H1 (cell line): ENCODE data around the gene PDYN. TPM values are rescaled to one million over a fixed set of nuclear protein-coding genes. Genes with fewer than 3 reads are reported as not detected.

ENCODE experiments used
- KDM4A ChIP-seq: IDR thresholded peaks from one replicate; pipeline ENCODE4 v1.7.1; 2012; ENCODE audit warnings: low read depth, mild to moderate bottlenecking, moderate library complexity, low read length, inconsistent platforms; ENCODE audit not compliant: severe bottlenecking
- POLR2AphosphoS5 ChIP-seq: IDR thresholded peaks from 2 replicates; pipeline ENCODE4 v1.6.1; 2011; ENCODE audit warnings: low read depth, low read length
- RAD21 ChIP-seq, 2 experiments: IDR thresholded peaks in 1 of 2; conservative IDR thresholded peaks in 1 of 2; 2 replicates each; pipeline ENCODE4 v1.6.1; 2011; ENCODE audit warnings: low read depth in 2 of 2, low read length in 2 of 2, improper control_type of control experiment in 1 of 2, inconsistent platforms in 1 of 2, mild to moderate bottlenecking in 1 of 2, moderate library complexity in 1 of 2
- SRF ChIP-seq: IDR thresholded peaks from 2 replicates; pipeline ENCODE4 v1.6.1; 2011; ENCODE audit warnings: mild to moderate bottlenecking, low read depth, low read length, moderate library complexity
- SUZ12 ChIP-seq: fragments of 200-600 bp; sonication (generic); IDR thresholded peaks from 2 replicates; pipeline ENCODE4 v1.6.1; 2012; ENCODE audit warnings: mild to moderate bottlenecking, inconsistent platforms, low read length, moderate library complexity, mixed read lengths
- YY1 ChIP-seq: IDR thresholded peaks from 2 replicates; pipeline ENCODE4 v1.6.1; 2011; ENCODE audit warnings: low read depth, mild to moderate bottlenecking, low read length
- polyA plus RNA-seq, 7 experiments: library from polyadenylated mRNA; depleted of rRNA in 3 of 7; stranded (reverse) in 5 of 7; unstranded in 2 of 7; fragments of >200 nt in 5 of 7; fragments of 200-250 nt in 2 of 7; gene quantifications; 1 replicate in 5 of 7; 2 replicates in 1 of 7; 4 replicates in 1 of 7; pipeline versions ENCODE4 v1.2.1 to v1.2.3, GENCODE V29; 2011 to 2013; ENCODE audit warnings: missing spikeins in 2 of 7, mixed read lengths in 2 of 7
- total RNA-seq: library from RNA; stranded (reverse); fragmentation: NEBNext Ultra II Directional; extraction: Animal tissue kit (Norgen Biotek cat#: 25700); gene quantifications from 2 replicates; pipeline ENCODE4 v1.2.1, GENCODE V29; 2021
- TF ChIP-seq, protein P1 (sequence below): fragments of 300-600 bp; sonication (generic); IDR thresholded peaks from 2 replicates; pipeline ENCODE4 v1.7.1; 2012; ENCODE audit warnings: low read length, moderate library complexity, mild to moderate bottlenecking, inconsistent platforms; ENCODE audit not compliant: insufficient replicate concordance
- TF ChIP-seq, protein P2 (sequence below): IDR thresholded peaks from 2 replicates; pipeline ENCODE4 v1.6.1; 2012; ENCODE audit warnings: inconsistent platforms
- TF ChIP-seq, protein P3 (sequence below): IDR thresholded peaks from 2 replicates; pipeline ENCODE4 v1.6.1; 2012; ENCODE audit warnings: inconsistent platforms

The PDYN gene
- total and polyA plus RNA-seq, 2 of the 8 experiments (the other 6 are each of a cell fraction or from before 2014, with no cell fraction given) = 0.54 to 0.60 TPM

DNA sequence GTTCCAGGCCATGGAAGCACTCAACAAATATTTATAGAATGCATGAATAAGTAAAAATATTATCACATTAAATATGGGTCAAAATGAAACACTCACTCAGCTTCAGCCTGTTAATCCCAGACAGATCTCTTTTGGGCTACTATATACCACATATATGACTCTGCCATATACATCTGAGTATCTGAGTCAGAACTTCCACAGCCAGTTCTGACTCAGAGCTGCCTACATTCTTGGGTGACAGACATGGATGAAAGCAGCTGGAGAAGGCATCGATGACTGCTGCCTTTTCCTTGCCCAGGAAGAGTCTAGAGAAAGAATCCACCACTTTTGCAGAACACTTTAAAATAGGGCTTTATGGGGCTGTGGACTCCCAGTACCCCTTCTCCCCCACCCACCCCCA, 11.5 kb upstream of the PDYN start (continued):
- TF ChIP-seq, protein P1, sequence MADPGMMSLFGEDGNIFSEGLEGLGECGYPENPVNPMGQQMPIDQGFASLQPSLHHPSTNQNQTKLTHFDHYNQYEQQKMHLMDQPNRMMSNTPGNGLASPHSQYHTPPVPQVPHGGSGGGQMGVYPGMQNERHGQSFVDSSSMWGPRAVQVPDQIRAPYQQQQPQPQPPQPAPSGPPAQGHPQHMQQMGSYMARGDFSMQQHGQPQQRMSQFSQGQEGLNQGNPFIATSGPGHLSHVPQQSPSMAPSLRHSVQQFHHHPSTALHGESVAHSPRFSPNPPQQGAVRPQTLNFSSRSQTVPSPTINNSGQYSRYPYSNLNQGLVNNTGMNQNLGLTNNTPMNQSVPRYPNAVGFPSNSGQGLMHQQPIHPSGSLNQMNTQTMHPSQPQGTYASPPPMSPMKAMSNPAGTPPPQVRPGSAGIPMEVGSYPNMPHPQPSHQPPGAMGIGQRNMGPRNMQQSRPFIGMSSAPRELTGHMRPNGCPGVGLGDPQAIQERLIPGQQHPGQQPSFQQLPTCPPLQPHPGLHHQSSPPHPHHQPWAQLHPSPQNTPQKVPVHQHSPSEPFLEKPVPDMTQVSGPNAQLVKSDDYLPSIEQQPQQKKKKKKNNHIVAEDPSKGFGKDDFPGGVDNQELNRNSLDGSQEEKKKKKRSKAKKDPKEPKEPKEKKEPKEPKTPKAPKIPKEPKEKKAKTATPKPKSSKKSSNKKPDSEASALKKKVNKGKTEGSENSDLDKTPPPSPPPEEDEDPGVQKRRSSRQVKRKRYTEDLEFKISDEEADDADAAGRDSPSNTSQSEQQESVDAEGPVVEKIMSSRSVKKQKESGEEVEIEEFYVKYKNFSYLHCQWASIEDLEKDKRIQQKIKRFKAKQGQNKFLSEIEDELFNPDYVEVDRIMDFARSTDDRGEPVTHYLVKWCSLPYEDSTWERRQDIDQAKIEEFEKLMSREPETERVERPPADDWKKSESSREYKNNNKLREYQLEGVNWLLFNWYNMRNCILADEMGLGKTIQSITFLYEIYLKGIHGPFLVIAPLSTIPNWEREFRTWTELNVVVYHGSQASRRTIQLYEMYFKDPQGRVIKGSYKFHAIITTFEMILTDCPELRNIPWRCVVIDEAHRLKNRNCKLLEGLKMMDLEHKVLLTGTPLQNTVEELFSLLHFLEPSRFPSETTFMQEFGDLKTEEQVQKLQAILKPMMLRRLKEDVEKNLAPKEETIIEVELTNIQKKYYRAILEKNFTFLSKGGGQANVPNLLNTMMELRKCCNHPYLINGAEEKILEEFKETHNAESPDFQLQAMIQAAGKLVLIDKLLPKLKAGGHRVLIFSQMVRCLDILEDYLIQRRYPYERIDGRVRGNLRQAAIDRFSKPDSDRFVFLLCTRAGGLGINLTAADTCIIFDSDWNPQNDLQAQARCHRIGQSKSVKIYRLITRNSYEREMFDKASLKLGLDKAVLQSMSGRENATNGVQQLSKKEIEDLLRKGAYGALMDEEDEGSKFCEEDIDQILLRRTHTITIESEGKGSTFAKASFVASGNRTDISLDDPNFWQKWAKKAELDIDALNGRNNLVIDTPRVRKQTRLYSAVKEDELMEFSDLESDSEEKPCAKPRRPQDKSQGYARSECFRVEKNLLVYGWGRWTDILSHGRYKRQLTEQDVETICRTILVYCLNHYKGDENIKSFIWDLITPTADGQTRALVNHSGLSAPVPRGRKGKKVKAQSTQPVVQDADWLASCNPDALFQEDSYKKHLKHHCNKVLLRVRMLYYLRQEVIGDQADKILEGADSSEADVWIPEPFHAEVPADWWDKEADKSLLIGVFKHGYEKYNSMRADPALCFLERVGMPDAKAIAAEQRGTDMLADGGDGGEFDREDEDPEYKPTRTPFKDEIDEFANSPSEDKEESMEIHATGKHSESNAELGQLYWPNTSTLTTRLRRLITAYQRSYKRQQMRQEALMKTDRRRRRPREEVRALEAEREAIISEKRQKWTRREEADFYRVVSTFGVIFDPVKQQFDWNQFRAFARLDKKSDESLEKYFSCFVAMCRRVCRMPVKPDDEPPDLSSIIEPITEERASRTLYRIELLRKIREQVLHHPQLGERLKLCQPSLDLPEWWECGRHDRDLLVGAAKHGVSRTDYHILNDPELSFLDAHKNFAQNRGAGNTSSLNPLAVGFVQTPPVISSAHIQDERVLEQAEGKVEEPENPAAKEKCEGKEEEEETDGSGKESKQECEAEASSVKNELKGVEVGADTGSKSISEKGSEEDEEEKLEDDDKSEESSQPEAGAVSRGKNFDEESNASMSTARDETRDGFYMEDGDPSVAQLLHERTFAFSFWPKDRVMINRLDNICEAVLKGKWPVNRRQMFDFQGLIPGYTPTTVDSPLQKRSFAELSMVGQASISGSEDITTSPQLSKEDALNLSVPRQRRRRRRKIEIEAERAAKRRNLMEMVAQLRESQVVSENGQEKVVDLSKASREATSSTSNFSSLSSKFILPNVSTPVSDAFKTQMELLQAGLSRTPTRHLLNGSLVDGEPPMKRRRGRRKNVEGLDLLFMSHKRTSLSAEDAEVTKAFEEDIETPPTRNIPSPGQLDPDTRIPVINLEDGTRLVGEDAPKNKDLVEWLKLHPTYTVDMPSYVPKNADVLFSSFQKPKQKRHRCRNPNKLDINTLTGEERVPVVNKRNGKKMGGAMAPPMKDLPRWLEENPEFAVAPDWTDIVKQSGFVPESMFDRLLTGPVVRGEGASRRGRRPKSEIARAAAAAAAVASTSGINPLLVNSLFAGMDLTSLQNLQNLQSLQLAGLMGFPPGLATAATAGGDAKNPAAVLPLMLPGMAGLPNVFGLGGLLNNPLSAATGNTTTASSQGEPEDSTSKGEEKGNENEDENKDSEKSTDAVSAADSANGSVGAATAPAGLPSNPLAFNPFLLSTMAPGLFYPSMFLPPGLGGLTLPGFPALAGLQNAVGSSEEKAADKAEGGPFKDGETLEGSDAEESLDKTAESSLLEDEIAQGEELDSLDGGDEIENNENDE = no peak
- TF ChIP-seq KDM4A = no peak
- TF ChIP-seq, protein P2, sequence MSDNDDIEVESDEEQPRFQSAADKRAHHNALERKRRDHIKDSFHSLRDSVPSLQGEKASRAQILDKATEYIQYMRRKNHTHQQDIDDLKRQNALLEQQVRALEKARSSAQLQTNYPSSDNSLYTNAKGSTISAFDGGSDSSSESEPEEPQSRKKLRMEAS = no peak
- TF ChIP-seq, protein P3, sequence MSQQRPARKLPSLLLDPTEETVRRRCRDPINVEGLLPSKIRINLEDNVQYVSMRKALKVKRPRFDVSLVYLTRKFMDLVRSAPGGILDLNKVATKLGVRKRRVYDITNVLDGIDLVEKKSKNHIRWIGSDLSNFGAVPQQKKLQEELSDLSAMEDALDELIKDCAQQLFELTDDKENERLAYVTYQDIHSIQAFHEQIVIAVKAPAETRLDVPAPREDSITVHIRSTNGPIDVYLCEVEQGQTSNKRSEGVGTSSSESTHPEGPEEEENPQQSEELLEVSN = no peak
- no peak for TF ChIP-seq SUZ12
- no peak for TF ChIP-seq RAD21 (IDR thresholded peaks at IDR 0.05 in 1 of 2, conservative IDR thresholded peaks at IDR 0.05 in 1 of 2; ENCODE audit: low read depth in 2 of 2, low read length in 2 of 2)
- TF ChIP-seq YY1 = no peak
- no peak for TF ChIP-seq SRF
- no peak for TF ChIP-seq POLR2AphosphoS5
